Stomach (tissue), 4 donors: ENCODE data around the gene GRB10.

Experiments
- CTCF ChIP-seq, 7 experiments: fragments of 450-650 bp in 4 of 7; fragments of 200-600 bp in 3 of 7; sonication (generic) in 3 of 7; IDR thresholded peaks; one replicate each; pipeline ENCODE4 v1.5.1; 2016 to 2019; ENCODE audit warnings: antibody characterized with exemption in 7 of 7, control low read depth in 2 of 7, mild to moderate bottlenecking in 1 of 7
- POLR2A ChIP-seq, 4 donors: fragments of 450-650 bp; IDR thresholded peaks; one replicate each; pipeline ENCODE4 v1.6.1; 2016; ENCODE audit warnings: antibody characterized with exemption in 4 of 4, control low read depth in 2 of 4, mild to moderate bottlenecking in 1 of 4, moderate library complexity in 1 of 4
- POLR2AphosphoS5 ChIP-seq, 3 donors: sonication (generic); formaldehyde crosslinking; IDR thresholded peaks; one replicate each; pipeline ENCODE4 v1.6.1; 2016; ENCODE audit warnings: antibody characterized with exemption in 3 of 3

GRCh38 chr7:50589364-50589763 is 193.3 kb downstream of the GRB10 start:
- TF ChIP-seq CTCF (IDR thresholded peaks at IDR 0.05) (no peak), POLR2A (IDR thresholded peaks at IDR 0.05) (no peak), POLR2AphosphoS5 (IDR thresholded peaks at IDR 0.05) (no peak)
